HepG2 (cell line): ENCODE data around the gene FCN3. TPM values are rescaled to one million over a fixed set of nuclear protein-coding genes. Genes with fewer than 3 reads are reported as not detected.

Experiments used
- ARID4A ChIP-seq: sonication (generic); formaldehyde crosslinking; IDR thresholded peaks from 2 replicates; pipeline ENCODE4 v1.5.0; 2020; ENCODE audit warnings: mild to moderate bottlenecking, missing genetic modification reagents, borderline replicate concordance
- ETS1 ChIP-seq: sonication (generic); formaldehyde crosslinking; IDR thresholded peaks from 2 replicates; pipeline ENCODE4 v1.4.0; 2020; ENCODE audit warnings: missing genetic modification reagents
- FOXJ3 ChIP-seq: sonication (generic); formaldehyde crosslinking; IDR thresholded peaks from 2 replicates; pipeline ENCODE4 v1.4.0; 2020; ENCODE audit warnings: missing genetic modification reagents, mild to moderate bottlenecking, borderline replicate concordance
- HDAC1 ChIP-seq: sonication (generic); formaldehyde crosslinking; IDR thresholded peaks from 2 replicates; pipeline ENCODE4 v1.5.1; 2020; ENCODE audit warnings: mild to moderate bottlenecking, missing genetic modification reagents
- MNT ChIP-seq: fragments of 450-650 bp; IDR thresholded peaks from 2 replicates; pipeline ENCODE4 v1.6.1; 2016
- NONO ChIP-seq, 2 experiments: fragments of 450-650 bp in 1 of 2; sonication (generic) in 1 of 2; formaldehyde crosslinking in 1 of 2; IDR thresholded peaks in 1 of 2; conservative IDR thresholded peaks in 1 of 2; 2 replicates each; pipeline versions ENCODE4 v1.6.1 to v1.8.0; 2017 to 2022; ENCODE audit warnings: mild to moderate bottlenecking in 1 of 2, missing genetic modification reagents in 1 of 2, moderate library complexity in 1 of 2
- PBX3 ChIP-seq: sonication (generic); formaldehyde crosslinking; IDR thresholded peaks from 2 replicates; pipeline ENCODE4 v1.8.1; 2023; ENCODE audit warnings: missing genetic modification reagents, inconsistent platforms, borderline replicate concordance
- SAFB2 ChIP-seq: sonication (generic); formaldehyde crosslinking; IDR thresholded peaks from 2 replicates; pipeline ENCODE4 v1.5.1; 2020; ENCODE audit warnings: missing genetic modification reagents, low read depth, mild to moderate bottlenecking, borderline replicate concordance
- SP140L ChIP-seq: sonication (generic); formaldehyde crosslinking; IDR thresholded peaks from 2 replicates; pipeline ENCODE4 v1.4.0; 2020; ENCODE audit warnings: missing genetic modification reagents, borderline replicate concordance
- SPEN ChIP-seq: sonication (generic); formaldehyde crosslinking; IDR thresholded peaks from 2 replicates; pipeline ENCODE4 v1.5.1; 2020; ENCODE audit warnings: low read depth, mild to moderate bottlenecking, missing genetic modification reagents
- ZMAT5 ChIP-seq: sonication (generic); formaldehyde crosslinking; IDR thresholded peaks from 2 replicates; pipeline ENCODE4 v1.5.0; 2020; ENCODE audit warnings: mild to moderate bottlenecking, low read depth, missing genetic modification reagents, borderline replicate concordance
- ZNF251 ChIP-seq: sonication (generic); formaldehyde crosslinking; IDR thresholded peaks from 2 replicates; pipeline ENCODE4 v1.9.0; 2021; ENCODE audit warnings: mild to moderate bottlenecking, missing genetic modification reagents
- ZNF343 ChIP-seq: sonication (generic); formaldehyde crosslinking; IDR thresholded peaks from 2 replicates; pipeline ENCODE4 v1.4.0; 2020; ENCODE audit warnings: mild to moderate bottlenecking, missing genetic modification reagents
- ZNF605 ChIP-seq: sonication (generic); formaldehyde crosslinking; IDR thresholded peaks from 2 replicates; pipeline ENCODE4 v1.8.0; 2022; ENCODE audit warnings: mild to moderate bottlenecking, missing genetic modification reagents
- ZNF674 ChIP-seq: sonication (generic); formaldehyde crosslinking; IDR thresholded peaks from 2 replicates; pipeline ENCODE4 v1.5.0; 2020; ENCODE audit warnings: low read depth, mild to moderate bottlenecking, missing genetic modification reagents
- ZNF800 ChIP-seq: sonication (generic); formaldehyde crosslinking; IDR thresholded peaks from 2 replicates; pipeline ENCODE4 v1.4.0; 2020; ENCODE audit warnings: missing genetic modification reagents
- ZSCAN20 ChIP-seq: sonication (generic); formaldehyde crosslinking; IDR thresholded peaks from 2 replicates; pipeline ENCODE4 v1.4.0; 2020; ENCODE audit warnings: missing genetic modification reagents, mild to moderate bottlenecking, borderline replicate concordance
- polyA plus RNA-seq, 8 experiments: library from polyadenylated mRNA; depleted of rRNA in 3 of 8; stranded (reverse) in 7 of 8; unstranded in 1 of 8; fragments of >200 nt; fragmentation: Illumina TruSeq in 4 of 8; extraction: Trizol in 4 of 8; gene quantifications; 2 replicates each; pipeline versions ENCODE4 v1.2.1 to v1.2.3, GENCODE V29; 2011 to 2016; ENCODE audit warnings: low read depth in 4 of 8, missing spikeins in 1 of 8, mixed read lengths in 1 of 8; ENCODE audit not compliant: insufficient read depth in 1 of 8
- total RNA-seq, 5 experiments: library from RNA; depleted of rRNA; stranded (reverse); fragments of >200 nt; fragmentation: Illumina TruSeq; extraction: Trizol; gene quantifications; 2 replicates each; pipeline ENCODE4 v1.2.3, GENCODE V29; 2016; ENCODE audit warnings: low read depth in 1 of 5

FCN3 gene
- total and polyA plus RNA-seq, 2 of the 13 experiments (the other 11 are each of a cell fraction or from before 2014, with no cell fraction given), result not detected

GRCh38 chr1:27392096-27392777 is 17.6 kb upstream of the FCN3 start, which contains the start of gene GPR3 (continued):
- TF ChIP-seq ZMAT5 (CRISPR knock-in tag), result no peak
- no peak for TF ChIP-seq NONO (IDR thresholded peaks at IDR 0.05)
- no peak for TF ChIP-seq NONO (CRISPR knock-in tag; conservative IDR thresholded peaks at IDR 0.05)
- TF ChIP-seq ETS1 (CRISPR knock-in tag), result no peak
- no peak for TF ChIP-seq ZNF674
- TF ChIP-seq ARID4A (CRISPR knock-in tag), result peak; percentile 57; the same call in 1 of the 2 replicates
- TF ChIP-seq FOXJ3 (CRISPR knock-in tag), result no peak
- TF ChIP-seq SAFB2, result peak; percentile 35; the same call in 1 of the 2 replicates
- no peak for TF ChIP-seq MNT
- no peak for TF ChIP-seq ZNF251 (CRISPR knock-in tag)
- TF ChIP-seq SPEN (CRISPR knock-in tag), result peak; percentile 45; the same call in 1 of the 2 replicates
- peak; percentile 63; the same call in 1 of the 2 replicates for TF ChIP-seq HDAC1 (CRISPR knock-in tag)
- TF ChIP-seq ZNF605 (CRISPR knock-in tag), result no peak
- no peak for TF ChIP-seq ZNF800
- no peak for TF ChIP-seq PBX3
- TF ChIP-seq ZSCAN20, result 0 out of 2 replicates have a peak, but pooled peaks have one; percentile 32
- TF ChIP-seq SP140L (CRISPR knock-in tag), result no peak
- no peak for TF ChIP-seq ZNF343 (CRISPR knock-in tag)
